ENCODE measurements around the gene MPP7. TPM values are rescaled to one million over a fixed set of nuclear protein-coding genes. Genes with fewer than 3 reads are reported as not detected.

The MPP7 gene
- total RNA-seq, 1 donor from 2014 or later = 19.0 TPM

DNA sequence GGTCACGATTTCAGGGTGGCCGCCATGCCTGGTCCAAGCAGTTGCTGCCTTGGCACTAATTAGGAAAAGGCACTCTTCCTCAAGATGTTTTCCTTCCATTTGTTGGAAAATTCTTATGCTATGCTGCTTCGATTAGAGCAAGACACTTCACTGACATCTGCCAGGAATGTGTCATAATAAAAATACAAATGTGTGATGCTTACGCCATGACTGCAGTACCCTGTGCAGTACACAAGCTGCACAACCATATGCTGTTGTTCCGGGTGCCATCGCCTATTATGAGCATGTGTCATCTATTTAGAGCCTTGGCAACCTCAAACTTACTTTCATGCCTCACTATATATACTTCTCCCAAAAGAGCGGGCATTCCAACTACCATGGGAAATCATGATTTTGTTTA lies 14.9 kb upstream of the MPP7 start:
- H3K36me3 Mint-ChIP-seq (ENCODE audit: unreplicated experiment) = no peaks in the 10 kb centered on the region
- H3K27me3 Mint-ChIP-seq (ENCODE audit: unreplicated experiment) = no peaks in the 10 kb centered on the region
- TF ChIP-seq, protein P1, sequence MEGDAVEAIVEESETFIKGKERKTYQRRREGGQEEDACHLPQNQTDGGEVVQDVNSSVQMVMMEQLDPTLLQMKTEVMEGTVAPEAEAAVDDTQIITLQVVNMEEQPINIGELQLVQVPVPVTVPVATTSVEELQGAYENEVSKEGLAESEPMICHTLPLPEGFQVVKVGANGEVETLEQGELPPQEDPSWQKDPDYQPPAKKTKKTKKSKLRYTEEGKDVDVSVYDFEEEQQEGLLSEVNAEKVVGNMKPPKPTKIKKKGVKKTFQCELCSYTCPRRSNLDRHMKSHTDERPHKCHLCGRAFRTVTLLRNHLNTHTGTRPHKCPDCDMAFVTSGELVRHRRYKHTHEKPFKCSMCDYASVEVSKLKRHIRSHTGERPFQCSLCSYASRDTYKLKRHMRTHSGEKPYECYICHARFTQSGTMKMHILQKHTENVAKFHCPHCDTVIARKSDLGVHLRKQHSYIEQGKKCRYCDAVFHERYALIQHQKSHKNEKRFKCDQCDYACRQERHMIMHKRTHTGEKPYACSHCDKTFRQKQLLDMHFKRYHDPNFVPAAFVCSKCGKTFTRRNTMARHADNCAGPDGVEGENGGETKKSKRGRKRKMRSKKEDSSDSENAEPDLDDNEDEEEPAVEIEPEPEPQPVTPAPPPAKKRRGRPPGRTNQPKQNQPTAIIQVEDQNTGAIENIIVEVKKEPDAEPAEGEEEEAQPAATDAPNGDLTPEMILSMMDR (IDR thresholded peaks at IDR 0.05; ENCODE audit: partially characterized antibody, unreplicated experiment) = no peak
- peaks cover 8% of the 10 kb centered on the region for H3K4me1 Mint-ChIP-seq (ENCODE audit: low read depth, unreplicated experiment)
- DNase-seq = no peak
- H3K27ac Mint-ChIP-seq (ENCODE audit: unreplicated experiment) = no peak overlapping the region
- peaks cover 4% of the 10 kb centered on the region for H3K9me3 Mint-ChIP-seq (ENCODE audit: unreplicated experiment)
- no peak overlapping the region for H3K4me3 Mint-ChIP-seq (ENCODE audit: unreplicated experiment)

DNA sequence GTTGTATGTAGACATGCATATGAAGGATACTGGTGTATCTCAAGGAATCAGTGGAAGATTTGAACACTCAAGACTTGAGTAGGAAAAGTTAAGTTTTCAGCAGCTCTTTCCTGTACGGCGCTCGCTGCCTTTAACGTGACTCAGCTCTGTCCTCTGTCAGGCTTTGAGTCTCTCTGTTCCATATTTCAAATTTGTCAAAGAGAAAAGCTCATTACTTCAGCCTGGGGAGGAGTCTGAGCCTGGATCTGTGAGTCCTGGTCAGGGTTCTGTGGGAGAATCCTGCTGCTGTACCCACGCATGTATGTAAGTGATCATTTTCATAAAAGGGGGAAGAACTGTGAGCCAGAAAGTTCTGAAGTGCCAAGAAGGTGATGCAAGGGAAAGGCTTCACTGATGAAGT lies 13.8 kb upstream of the MPP7 start:
- peaks cover 4% of the 10 kb centered on the region for H3K36me3 Mint-ChIP-seq (ENCODE audit: unreplicated experiment)
- no peak overlapping the region for H3K27ac Mint-ChIP-seq (ENCODE audit: unreplicated experiment)
- H3K4me3 Mint-ChIP-seq (ENCODE audit: unreplicated experiment) = no peak overlapping the region
- H3K9me3 Mint-ChIP-seq (ENCODE audit: unreplicated experiment) = peaks cover 4% of the 10 kb centered on the region
- TF ChIP-seq, protein P1 (IDR thresholded peaks at IDR 0.05; ENCODE audit: partially characterized antibody, unreplicated experiment) = no peak
- no peaks in the 10 kb centered on the region for H3K27me3 Mint-ChIP-seq (ENCODE audit: unreplicated experiment)
- DNase-seq = no peak
- H3K4me1 Mint-ChIP-seq (ENCODE audit: low read depth, unreplicated experiment) = peaks cover 13% of the 10 kb centered on the region

GRCh38 chr10:28315140-28315539 lies 12.3 kb upstream of the MPP7 start:
- Mint-ChIP-seq H3K9me3 (ENCODE audit: unreplicated experiment) (peaks cover 5% of the 10 kb centered on the region), H3K27ac (ENCODE audit: unreplicated experiment) (no peak overlapping the region), H3K27me3 (ENCODE audit: unreplicated experiment) (no peaks in the 10 kb centered on the region), H3K4me3 (ENCODE audit: unreplicated experiment) (no peak overlapping the region), H3K4me1 (ENCODE audit: low read depth, unreplicated experiment) (peaks cover 13% of the 10 kb centered on the region), H3K36me3 (ENCODE audit: unreplicated experiment) (peaks cover 4% of the 10 kb centered on the region)
- TF ChIP-seq, protein P1 (IDR thresholded peaks at IDR 0.05; ENCODE audit: partially characterized antibody, unreplicated experiment) = no peak
- no peak for DNase-seq

DNA sequence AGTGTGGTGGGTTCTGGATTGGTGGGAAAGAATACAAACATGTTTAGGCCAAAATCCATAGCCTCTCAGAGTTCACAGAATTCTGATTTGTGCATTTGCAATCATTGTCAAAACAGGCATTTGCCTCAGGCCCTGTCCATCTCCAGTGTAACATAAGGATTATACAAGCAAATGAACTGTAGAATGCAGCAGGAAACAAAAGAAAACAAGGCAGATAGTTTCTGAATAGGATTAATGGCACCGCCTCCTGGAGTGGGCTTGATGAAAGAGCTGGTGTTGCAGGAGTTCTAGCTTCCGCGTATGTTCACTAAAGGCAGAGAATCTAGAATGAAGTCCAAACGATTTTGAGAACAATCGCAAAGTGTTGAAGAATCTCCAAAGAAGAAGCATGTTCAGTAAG lies 11.3 kb upstream of the MPP7 start:
- peaks cover 9% of the 10 kb centered on the region for H3K9me3 Mint-ChIP-seq (ENCODE audit: unreplicated experiment)
- H3K4me3 Mint-ChIP-seq (ENCODE audit: unreplicated experiment) = no peak overlapping the region
- peaks cover 10% of the 10 kb centered on the region for H3K4me1 Mint-ChIP-seq (ENCODE audit: low read depth, unreplicated experiment)
- no peak overlapping the region for H3K27ac Mint-ChIP-seq (ENCODE audit: unreplicated experiment)
- DNase-seq = no peak
- no peaks in the 10 kb centered on the region for H3K27me3 Mint-ChIP-seq (ENCODE audit: unreplicated experiment)
- TF ChIP-seq, protein P1 (IDR thresholded peaks at IDR 0.05; ENCODE audit: partially characterized antibody, unreplicated experiment) = no peak
- H3K36me3 Mint-ChIP-seq (ENCODE audit: unreplicated experiment) = peaks cover 4% of the 10 kb centered on the region

- H3K27ac Mint-ChIP-seq (ENCODE audit: unreplicated experiment) = peak overlapping the region; percentile 28
- peaks cover 4% of the 10 kb centered on the region for H3K36me3 Mint-ChIP-seq (ENCODE audit: unreplicated experiment)
- no peak for DNase-seq
- H3K4me1 Mint-ChIP-seq (ENCODE audit: low read depth, unreplicated experiment) = peaks cover 20% of the 10 kb centered on the region
- H3K27me3 Mint-ChIP-seq (ENCODE audit: unreplicated experiment) = peaks cover 4% of the 10 kb centered on the region
- H3K9me3 Mint-ChIP-seq (ENCODE audit: unreplicated experiment) = peaks cover 16% of the 10 kb centered on the region
- no peak overlapping the region for H3K4me3 Mint-ChIP-seq (ENCODE audit: unreplicated experiment)
- TF ChIP-seq, protein P1 (IDR thresholded peaks at IDR 0.05; ENCODE audit: partially characterized antibody, unreplicated experiment) = no peak
Measured at GRCh38 chr10:28312572-28312971, 9.7 kb upstream of the MPP7 start.
